LNCAP (cell line): ENCODE data around the gene MORF4L2.

ENCODE experiments used
- CTCF ChIP-seq: fragments of 450-650 bp; IDR thresholded peaks from 2 replicates; pipeline ENCODE4 v1.5.1; 2017; ENCODE audit warnings: mild to moderate bottlenecking

The MORF4L2 gene

GRCh38 chrX:103691059-103691458 is 4.6 kb upstream of the MORF4L2 start:
- TF ChIP-seq CTCF = no peak

- TF ChIP-seq CTCF = peak; percentile 55
These were observed 2.4 kb upstream of the MORF4L2 start for GRCh38 chrX:103688946-103689345.

GRCh38 chrX:103687696-103688201 is 1.2 kb upstream of the MORF4L2 start:
- peak; percentile 57 for TF ChIP-seq CTCF

- no peak for TF ChIP-seq CTCF
These were observed 685 bp upstream of the MORF4L2 start for GRCh38 chrX:103687073-103687695.

GRCh38 chrX:103685396-103685795 is 1.1 kb downstream of the MORF4L2 start:
- no peak for TF ChIP-seq CTCF

- no peak for TF ChIP-seq CTCF
These were observed 5.1 kb downstream of the MORF4L2 start for GRCh38 chrX:103681443-103681842.

- TF ChIP-seq CTCF = no peak
These were observed 8.1 kb downstream of the MORF4L2 start for GRCh38 chrX:103678199-103678993.
